Left ventricle myocardium inferior (tissue), 1 donor: ENCODE measurements around the gene EXOSC1. TPM values are rescaled to one million over a fixed set of nuclear protein-coding genes. Genes with fewer than 3 reads are reported as not detected.

Experiments
- DNase-seq: peaks from one replicate; pipeline ENCODE4 v3.0.0-alpha.2; 2020
- H3K27ac ChIP-seq: fragments of 200-600 bp; replicated peaks from 2 replicates; pipeline ENCODE4 v1.8.0; 2021
- H3K27me3 ChIP-seq: fragments of 200-600 bp; 2 replicates; pipeline ENCODE4 v1.8.0; 2021; ENCODE audit warnings: low read depth
- H3K36me3 ChIP-seq: fragments of 200-600 bp; 2 replicates; pipeline ENCODE4 v1.8.0; 2021
- H3K4me1 ChIP-seq: fragments of 200-600 bp; 2 replicates; pipeline ENCODE4 v1.8.0; 2021
- H3K4me3 ChIP-seq: fragments of 200-600 bp; 2 replicates; pipeline ENCODE4 v1.8.0; 2021; ENCODE audit warnings: mild to moderate bottlenecking, moderate library complexity
- H3K9me3 ChIP-seq: fragments of 200-600 bp; replicated peaks from 2 replicates; pipeline ENCODE4 v1.8.0; 2021
- intact Hi-C: fragments of 100-400 bp; cut with micrococcal nuclease; formaldehyde crosslinking; loops from one replicate; pipeline ENCODE4 v1.11.0; 2022
- total RNA-seq: library from RNA; stranded (reverse); fragmentation: NEBNext Ultra II Directional; extraction: Animal tissue kit (Norgen Biotek cat#: 25700); gene quantifications from one replicate; pipeline ENCODE4 v1.2.1, GENCODE V29; 2021
- TF ChIP-seq, protein P1 (sequence below): fragments of 200-600 bp; IDR thresholded peaks from 2 replicates; pipeline ENCODE4 v1.8.0; 2021; ENCODE audit warnings: antibody characterized with exemption, mild to moderate bottlenecking, borderline replicate concordance
- donor health status: DM: no; HTN: yes; CAD: no; lungs with severe emphysema.

EXOSC1 gene
- total RNA-seq, 1 donor from 2014 or later = 14.9 TPM

DNA sequence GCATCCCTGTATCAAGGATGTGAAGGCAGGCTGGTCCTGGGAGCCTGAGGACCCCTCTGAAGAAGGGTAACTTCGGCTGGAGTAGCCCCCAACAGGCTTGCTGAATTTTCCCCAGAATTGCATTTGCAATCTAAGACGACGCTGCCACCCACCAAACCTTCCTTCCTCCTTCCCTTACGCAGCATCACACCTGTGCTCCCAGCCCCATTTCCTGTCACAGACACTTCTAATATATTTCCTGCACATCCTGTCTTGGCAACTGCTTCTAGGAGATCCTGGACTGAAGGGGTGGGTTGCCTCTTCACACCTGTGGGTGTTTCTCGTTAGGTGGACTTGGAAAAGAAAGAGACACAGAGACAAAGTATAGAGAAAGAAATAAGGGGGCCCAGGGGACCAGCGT is 29.2 kb downstream of the EXOSC1 start:
- H3K9me3 ChIP-seq = no peaks in the 10 kb centered on the region
- no peak overlapping the region for H3K27ac ChIP-seq
- H3K4me1 ChIP-seq = peaks cover 5% of the 10 kb centered on the region
- no peak for DNase-seq
- TF ChIP-seq, protein P1, sequence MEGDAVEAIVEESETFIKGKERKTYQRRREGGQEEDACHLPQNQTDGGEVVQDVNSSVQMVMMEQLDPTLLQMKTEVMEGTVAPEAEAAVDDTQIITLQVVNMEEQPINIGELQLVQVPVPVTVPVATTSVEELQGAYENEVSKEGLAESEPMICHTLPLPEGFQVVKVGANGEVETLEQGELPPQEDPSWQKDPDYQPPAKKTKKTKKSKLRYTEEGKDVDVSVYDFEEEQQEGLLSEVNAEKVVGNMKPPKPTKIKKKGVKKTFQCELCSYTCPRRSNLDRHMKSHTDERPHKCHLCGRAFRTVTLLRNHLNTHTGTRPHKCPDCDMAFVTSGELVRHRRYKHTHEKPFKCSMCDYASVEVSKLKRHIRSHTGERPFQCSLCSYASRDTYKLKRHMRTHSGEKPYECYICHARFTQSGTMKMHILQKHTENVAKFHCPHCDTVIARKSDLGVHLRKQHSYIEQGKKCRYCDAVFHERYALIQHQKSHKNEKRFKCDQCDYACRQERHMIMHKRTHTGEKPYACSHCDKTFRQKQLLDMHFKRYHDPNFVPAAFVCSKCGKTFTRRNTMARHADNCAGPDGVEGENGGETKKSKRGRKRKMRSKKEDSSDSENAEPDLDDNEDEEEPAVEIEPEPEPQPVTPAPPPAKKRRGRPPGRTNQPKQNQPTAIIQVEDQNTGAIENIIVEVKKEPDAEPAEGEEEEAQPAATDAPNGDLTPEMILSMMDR = no peak
- H3K36me3 ChIP-seq = no peaks in the 10 kb centered on the region
- H3K4me3 ChIP-seq = no peak overlapping the region
- intact Hi-C loops = no loop called here
- H3K27me3 ChIP-seq = no peaks in the 10 kb centered on the region

DNA sequence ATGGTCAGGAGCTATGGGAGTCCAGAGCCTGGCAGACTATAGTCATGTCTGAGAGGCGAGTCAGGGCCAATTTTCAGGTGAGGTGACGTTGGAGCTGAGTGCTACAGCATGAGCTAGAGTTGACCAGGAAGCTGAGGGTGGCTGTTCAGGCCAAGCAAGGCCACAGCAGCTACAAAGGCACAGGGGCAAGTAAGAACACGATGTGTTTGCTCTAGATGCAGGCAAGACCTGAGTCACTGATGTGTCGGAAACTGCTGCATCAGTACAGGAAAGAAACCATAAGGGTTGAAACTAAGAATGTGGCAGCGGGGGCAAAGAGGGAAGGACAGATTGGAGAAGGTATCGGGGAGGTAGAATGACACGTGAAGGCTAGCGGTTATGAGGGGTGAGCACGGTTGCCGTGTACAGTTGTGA is 32.9 kb downstream of the EXOSC1 start:
- intact Hi-C loops = no loop called here
- TF ChIP-seq, protein P1 = no peak
- Histone ChIP-seq H3K36me3 (no peaks in the 10 kb centered on the region), H3K27ac (no peak overlapping the region), H3K9me3 (no peaks in the 10 kb centered on the region), H3K4me1 (no peaks in the 10 kb centered on the region), H3K27me3 (no peaks in the 10 kb centered on the region), H3K4me3 (no peak overlapping the region)
- no peak for DNase-seq

DNA sequence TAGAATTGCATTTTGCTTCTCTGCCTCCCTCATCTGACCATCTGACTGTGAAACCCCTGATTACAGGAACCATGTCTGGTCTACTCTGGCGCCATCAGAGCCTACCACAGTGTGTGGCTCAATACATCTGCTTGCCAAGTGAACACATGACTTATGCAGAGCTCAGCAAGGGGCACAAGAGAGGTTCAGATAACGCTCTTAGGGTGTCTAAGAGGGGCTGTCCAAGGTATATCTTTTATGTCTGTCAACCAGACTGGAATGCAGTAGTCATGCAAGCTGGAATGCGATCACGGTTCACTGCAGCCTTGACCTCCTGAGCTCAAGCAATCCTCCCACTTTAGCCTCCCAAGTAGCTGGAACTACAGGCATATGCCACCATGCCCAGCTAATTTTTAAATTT is 34.4 kb downstream of the EXOSC1 start:
- Histone ChIP-seq H3K27ac (no peak overlapping the region), H3K9me3 (no peaks in the 10 kb centered on the region), H3K36me3 (no peaks in the 10 kb centered on the region), H3K4me1 (peaks cover 9% of the 10 kb centered on the region), H3K27me3 (no peaks in the 10 kb centered on the region), H3K4me3 (no peak overlapping the region)
- TF ChIP-seq, protein P1 = no peak
- intact Hi-C loops = no loop called here
- DNase-seq = no peak

DNA sequence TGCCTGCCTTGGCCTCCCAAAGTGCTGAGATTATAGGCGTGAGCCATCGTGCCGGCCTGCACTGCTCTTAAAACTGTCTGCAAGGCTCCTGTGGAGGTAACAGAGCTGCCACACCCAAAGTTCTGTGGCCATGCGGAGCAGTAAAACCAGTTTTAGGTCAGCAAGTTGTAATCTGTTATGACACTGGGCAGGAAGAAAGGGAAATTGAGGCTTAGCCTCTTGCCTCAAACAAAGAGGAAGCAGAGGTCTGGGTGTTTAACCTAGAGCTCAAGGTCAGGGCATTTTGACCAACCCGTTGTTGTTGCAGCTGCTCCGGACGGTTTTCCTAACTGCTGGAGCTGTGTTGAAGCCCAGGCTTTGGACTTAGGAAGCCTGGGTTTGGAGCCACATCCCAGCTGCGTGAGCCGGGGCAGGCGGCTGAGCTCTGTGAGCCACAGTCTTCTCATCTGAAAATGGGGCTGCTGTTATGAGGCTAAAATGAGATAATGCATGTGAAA is 37.3 kb downstream of the EXOSC1 start:
- H3K9me3 ChIP-seq = no peaks in the 10 kb centered on the region
- peaks cover 9% of the 10 kb centered on the region for H3K4me1 ChIP-seq
- no peak for DNase-seq
- H3K36me3 ChIP-seq = no peaks in the 10 kb centered on the region
- no peak overlapping the region for H3K27ac ChIP-seq
- TF ChIP-seq, protein P1 = no peak
- H3K4me3 ChIP-seq = no peak overlapping the region
- intact Hi-C loops = no loop called here
- no peaks in the 10 kb centered on the region for H3K27me3 ChIP-seq

DNA sequence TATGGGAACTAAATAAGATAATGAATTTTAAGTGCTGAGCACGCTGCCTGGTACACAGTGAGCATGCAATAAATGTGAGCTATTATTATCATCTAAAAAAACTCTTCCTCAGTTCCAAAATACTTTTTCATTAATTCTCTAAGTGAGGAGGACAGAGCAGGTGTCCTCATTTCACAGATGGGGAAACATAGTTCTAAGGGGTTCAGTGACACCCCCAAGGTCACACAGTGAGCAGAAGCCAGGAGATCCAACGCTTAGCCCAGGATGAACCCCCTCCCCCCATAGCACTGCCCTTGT is 37.9 kb downstream of the EXOSC1 start:
- intact Hi-C loops = no loop called here
- H3K36me3 ChIP-seq = no peaks in the 10 kb centered on the region
- no peaks in the 10 kb centered on the region for H3K9me3 ChIP-seq
- TF ChIP-seq, protein P1 = no peak
- no peaks in the 10 kb centered on the region for H3K27me3 ChIP-seq
- no peak overlapping the region for H3K4me3 ChIP-seq
- H3K4me1 ChIP-seq = peaks cover 9% of the 10 kb centered on the region
- H3K27ac ChIP-seq = no peak overlapping the region
- DNase-seq = no peak
